HG03280 (cell line): ENCODE measurements around the gene GPR153.

Experiments used
- ATAC-seq: cut with Tn5 transposase; IDR thresholded peaks from one replicate; pipeline ENCODE4 v1.9.1; 2021; ENCODE audit warnings: mild to moderate bottlenecking, moderate library complexity; ENCODE audit not compliant: unreplicated experiment

Gene GPR153

GRCh38 chr1:6270401-6270800 is 9.5 kb upstream of the GPR153 start:
- ATAC-seq: no peak

- ATAC-seq: no peak
Observed at GRCh38 chr1:6269720-6270400, 9.0 kb upstream of the GPR153 start.

GRCh38 chr1:6269296-6269695 is 8.4 kb upstream of the GPR153 start:
- ATAC-seq: no peak

GRCh38 chr1:6268415-6268814 is 7.5 kb upstream of the GPR153 start:
- ATAC-seq: no peak

GRCh38 chr1:6267686-6268322 is 6.9 kb upstream of the GPR153 start:
- no peak for ATAC-seq

- ATAC-seq: no peak
Observed at GRCh38 chr1:6266641-6267040, 5.7 kb upstream of the GPR153 start.

- ATAC-seq: no peak
Observed at GRCh38 chr1:6265151-6265550, 4.3 kb upstream of the GPR153 start.

GRCh38 chr1:6263716-6264115 is 2.8 kb upstream of the GPR153 start:
- no peak for ATAC-seq

- no peak for ATAC-seq
Observed at GRCh38 chr1:6262555-6263420, 1.9 kb upstream of the GPR153 start.

- no peak for ATAC-seq
Observed at GRCh38 chr1:6261615-6261995, 707 bp upstream of the GPR153 start.

GRCh38 chr1:6260433-6260934 is 414 bp downstream of the GPR153 start:
- no peak for ATAC-seq

- peak; percentile 51 for ATAC-seq
Observed at GRCh38 chr1:6259491-6260362, 1.2 kb downstream of the GPR153 start.

GRCh38 chr1:6258675-6259074 is 2.2 kb downstream of the GPR153 start:
- no peak for ATAC-seq

- no peak for ATAC-seq
Observed at GRCh38 chr1:6257541-6258069, 3.3 kb downstream of the GPR153 start.

- no peak for ATAC-seq
Observed at GRCh38 chr1:6256645-6257044, 4.3 kb downstream of the GPR153 start.

- no peak for ATAC-seq
Observed at GRCh38 chr1:6254691-6255090, 6.2 kb downstream of the GPR153 start.

- ATAC-seq: no peak
Observed at GRCh38 chr1:6253380-6253779, 7.5 kb downstream of the GPR153 start.

GRCh38 chr1:6252374-6252710 is 8.6 kb downstream of the GPR153 start:
- no peak for ATAC-seq

GRCh38 chr1:6251681-6252373 is 9.1 kb downstream of the GPR153 start:
- ATAC-seq: no peak

- ATAC-seq: no peak
Observed at GRCh38 chr1:6251233-6251632, 9.7 kb downstream of the GPR153 start.
